Measurements from ENCODE around the gene SPOCK2. TPM values are rescaled to one million over a fixed set of nuclear protein-coding genes. Genes with fewer than 3 reads are reported as not detected.
A peak's percentile ranks its signal among the peaks of the same experiment; 100 is the strongest.
"Not testable (repeated sequence)": the region's sequence is repeated elsewhere in the genome, so short reads cannot be mapped to it uniquely, and the experiment has no call there.

The SPOCK2 gene
- 8.3 TPM for total RNA-seq

GRCh38 chr10:72087969-72088888, at the start of gene SPOCK2:
Gene SPOCK2 (minus strand): TSS chr10:72088551. CDS start chr10:72088328, 223 bp downstream.
- peak; percentile 38 for DNase-seq

DNA sequence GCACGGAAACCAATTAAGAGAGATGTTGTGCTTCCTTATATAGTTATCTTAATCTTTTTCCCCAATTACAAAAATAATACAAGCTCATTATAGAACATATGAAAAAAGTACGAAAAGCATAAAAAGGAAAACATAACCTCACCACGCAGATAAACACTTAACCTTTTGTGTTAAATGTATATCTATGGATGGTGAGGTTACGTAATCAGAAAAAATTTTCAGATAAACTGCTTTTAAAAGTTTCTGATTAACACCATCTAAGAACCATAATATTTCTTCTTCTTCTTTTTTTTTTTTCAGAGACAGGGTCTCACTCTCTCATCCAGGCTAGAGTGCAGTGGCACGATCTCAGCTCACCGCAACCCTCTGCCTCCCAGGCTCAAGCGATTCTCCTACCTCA, 49.2 kb upstream of the SPOCK2 start:
- DNase-seq = no peak

DNA sequence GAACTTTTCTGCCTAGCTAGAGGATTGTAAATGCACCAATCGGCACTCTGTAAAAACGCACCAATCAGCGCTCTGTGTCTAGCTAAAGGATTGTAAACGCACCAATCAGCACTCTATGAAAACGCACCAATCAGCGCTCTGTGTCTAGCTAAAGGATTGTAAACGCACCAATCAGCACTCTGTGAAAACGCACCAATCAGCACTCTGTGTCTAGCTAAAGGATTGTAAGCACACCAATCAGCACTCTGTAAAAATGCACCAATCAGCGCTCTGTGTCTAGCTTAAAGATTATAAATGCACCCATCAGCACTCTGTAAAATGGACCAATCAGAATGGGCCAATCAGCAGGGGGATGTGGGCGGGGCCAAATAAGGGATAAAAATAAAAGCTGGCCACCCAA, 47.9 kb upstream of the SPOCK2 start:
- DNase-seq = not testable (repeated sequence)

DNA sequence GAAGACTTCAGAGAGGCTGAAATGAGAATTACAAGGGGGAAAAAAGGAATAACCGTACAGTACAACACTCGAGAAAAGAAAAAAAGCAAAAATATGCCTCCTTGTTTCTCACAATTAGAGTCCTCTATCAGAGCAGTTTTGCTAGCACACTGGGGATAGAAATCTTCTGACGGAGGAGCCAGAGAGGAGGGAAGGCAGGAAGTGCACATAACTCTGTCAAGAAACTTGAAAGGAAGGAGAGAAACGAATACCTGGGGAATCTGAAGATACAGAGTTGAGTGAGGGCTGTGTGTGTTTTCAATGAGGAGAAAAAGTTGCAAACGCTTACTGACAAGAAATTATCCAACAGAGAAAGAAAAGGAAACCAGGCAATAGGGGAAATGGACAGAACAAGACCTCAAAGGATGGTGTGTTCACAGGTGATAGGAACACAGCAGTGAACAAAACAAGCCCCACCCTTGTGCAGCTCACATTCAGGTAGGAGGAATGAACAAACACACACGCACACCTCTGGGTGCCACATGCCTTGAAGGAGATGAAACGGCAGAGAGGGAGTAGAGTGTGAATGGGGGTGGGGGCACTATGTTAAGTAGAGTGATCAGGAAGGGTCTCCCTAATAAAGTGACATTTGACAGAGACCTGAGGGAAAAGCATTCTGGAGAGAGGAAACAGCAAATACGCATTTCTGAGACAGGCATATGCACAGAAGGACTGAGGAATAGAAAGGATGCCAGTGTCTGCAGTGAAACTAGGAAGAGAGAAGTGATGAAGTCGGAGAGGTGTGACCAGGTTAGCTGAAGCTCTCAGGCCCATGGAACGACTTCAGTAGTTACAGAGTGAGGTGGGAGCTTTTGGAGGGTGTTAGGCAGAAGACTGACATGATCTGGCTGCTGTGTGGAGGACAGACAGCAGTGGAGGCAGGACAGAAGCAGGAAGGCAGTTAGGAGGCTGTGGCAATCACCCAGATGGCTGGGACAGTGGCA, 46.7 kb upstream of the SPOCK2 start:
- no peak for DNase-seq

- DNase-seq = no peak
These were observed 45.2 kb upstream of the SPOCK2 start for GRCh38 chr10:72133517-72133916.

GRCh38 chr10:72132854-72133253, 44.5 kb upstream of the SPOCK2 start:
- no peak for DNase-seq

DNA sequence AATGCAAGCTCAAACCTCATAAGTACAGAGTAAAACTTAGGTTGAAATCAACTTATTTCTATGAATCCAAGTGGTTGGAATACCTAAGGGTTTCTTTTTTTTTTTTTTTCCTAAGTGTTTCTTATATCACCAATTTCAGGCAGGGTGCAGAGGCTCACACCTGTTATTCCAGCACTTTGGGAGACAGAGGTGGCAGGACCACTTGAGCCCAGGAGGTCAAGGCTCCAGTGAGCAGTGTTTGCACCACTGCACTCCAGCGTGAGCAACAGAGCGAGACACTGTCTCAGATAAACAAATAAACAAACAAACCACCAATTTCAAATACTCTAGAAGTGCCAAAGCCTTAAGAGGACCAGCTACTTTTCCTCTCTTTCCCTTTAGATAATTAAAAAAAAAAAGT, 39.2 kb upstream of the SPOCK2 start:
- no peak for DNase-seq

DNA sequence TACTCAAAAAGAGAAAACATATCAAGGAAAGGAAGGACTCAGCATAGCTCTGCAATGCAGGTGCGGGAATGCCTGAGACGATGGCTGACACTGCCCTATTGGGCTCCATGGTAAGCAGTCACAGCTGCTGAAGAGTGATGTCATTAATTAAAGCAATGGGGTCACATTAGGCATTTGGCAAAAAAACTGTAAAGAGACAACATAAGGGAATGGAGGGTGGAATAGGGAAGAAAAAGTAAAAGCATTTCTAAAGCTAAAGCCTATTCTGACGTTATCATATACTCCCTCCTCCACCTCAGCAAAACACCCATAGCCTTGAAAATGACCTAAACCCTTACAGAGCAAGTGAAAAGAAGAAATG, 38.5 kb upstream of the SPOCK2 start:
- DNase-seq = no peak

GRCh38 chr10:72126184-72126871, 38.0 kb upstream of the SPOCK2 start:
- DNase-seq = no peak

- DNase-seq = peak; percentile 69
These were observed 36.6 kb upstream of the SPOCK2 start for GRCh38 chr10:72124989-72125388.

DNA sequence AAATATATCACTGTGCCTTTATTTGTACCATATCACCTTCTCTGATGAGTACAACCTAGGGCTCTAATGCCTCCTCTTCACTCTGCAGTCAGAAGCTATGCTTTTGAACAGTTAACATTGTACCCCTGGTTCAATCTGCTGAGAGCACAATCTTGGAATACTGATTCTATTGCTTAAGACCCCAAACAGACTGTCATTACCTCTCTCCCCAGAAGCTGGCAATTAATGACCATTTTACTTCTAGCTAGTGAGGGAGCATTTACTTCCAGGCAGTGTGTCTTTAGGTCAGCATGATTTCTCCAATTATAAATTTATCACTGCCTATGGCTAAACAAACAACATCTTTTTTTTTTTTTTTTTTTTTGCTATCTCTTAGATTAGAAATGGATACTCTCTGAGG, 36.0 kb upstream of the SPOCK2 start:
- no peak for DNase-seq

- no peak for DNase-seq
These were observed 35.3 kb upstream of the SPOCK2 start for GRCh38 chr10:72123616-72124015.

DNA sequence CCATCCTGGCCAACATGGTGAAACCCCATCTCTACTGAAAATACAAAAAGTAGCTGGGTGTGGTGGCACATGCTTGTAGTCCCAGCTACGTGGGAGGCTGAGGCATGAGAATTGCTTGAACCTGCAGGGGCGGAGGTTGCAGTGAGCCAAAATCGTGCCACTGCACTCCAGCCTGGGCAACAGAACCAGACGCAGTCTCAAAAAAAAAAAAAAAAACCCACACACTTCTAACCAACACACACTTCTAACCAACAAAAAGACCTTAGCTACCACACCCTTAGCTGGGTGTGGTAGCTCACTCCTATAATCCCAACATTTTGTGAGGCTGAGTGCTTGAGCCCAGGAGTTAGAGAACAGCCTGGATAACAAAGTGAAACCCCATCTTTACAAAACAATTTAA, 33.9 kb upstream of the SPOCK2 start:
- no peak for DNase-seq

DNA sequence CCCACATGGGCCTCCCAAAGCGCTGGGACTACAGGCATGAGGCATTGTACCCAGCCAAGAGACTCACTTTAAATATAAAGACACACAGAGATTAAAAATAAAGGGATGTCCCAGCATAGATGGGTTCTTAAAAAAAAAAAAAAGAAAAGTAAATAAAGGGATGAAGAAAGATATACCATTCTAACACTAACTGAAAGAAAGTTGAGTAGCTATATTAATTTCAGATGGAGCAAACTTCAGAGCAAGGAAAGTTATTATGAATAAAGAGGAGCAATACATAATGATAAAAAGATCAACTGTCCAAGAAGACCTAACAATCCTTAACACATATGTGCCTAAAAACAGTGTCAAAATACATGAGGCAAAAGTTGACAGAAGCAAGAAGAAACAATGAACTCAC, 33.0 kb upstream of the SPOCK2 start:
- no peak for DNase-seq

DNA sequence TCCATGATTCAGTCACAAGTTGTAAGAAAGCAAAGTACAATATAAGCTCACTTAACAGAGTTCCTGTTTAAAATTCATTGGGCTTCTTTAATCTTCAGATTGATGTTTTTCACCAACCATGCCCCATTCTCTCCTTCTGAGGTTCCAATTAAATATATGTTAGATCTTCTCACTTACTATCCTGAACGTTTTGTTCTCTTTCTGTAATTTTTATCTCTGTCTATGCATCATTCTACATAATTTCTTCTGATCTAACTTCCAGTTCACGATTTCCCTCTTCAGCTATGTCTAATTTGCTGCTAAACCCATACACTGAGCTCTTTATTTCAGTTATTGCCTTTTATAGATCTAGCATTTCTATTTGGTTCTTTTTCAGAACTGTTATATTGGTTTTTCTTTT, 28.0 kb upstream of the SPOCK2 start:
- DNase-seq = no peak

DNA sequence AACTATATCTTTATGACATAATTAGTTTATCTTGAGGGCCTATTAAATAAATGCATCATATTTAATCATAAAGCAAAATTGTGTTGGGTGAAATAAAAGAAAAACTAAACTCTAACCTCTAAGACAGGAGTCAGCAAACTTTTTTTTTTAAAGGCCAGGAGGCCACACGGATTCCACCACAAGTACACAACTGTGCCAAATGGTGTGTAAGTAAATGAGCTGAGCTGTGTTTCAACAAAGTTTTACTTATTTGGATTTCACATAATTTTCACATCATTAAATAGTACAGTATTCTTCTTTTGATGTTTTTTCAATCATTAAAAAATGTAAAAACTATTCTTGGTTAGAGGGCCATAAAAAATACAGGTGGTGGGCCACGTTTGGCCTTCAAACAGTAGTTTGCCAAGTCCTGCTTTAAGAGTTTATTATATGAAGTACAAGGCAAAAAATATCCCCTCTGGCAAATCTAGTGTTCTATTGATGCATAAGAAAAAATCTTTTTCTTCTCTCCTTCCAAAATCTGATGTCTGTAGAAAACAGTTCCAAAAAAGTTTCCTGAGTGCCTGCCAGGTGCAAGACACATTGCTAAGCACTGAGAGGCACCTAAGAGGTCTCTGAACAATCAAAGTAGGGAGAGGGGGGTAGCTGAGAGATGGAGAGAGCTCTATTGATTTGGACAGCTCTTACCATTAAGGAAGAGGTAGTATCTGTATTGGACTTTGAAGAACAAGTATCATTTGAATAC, 26.5 kb upstream of the SPOCK2 start:
- DNase-seq = peak; percentile 66

DNA sequence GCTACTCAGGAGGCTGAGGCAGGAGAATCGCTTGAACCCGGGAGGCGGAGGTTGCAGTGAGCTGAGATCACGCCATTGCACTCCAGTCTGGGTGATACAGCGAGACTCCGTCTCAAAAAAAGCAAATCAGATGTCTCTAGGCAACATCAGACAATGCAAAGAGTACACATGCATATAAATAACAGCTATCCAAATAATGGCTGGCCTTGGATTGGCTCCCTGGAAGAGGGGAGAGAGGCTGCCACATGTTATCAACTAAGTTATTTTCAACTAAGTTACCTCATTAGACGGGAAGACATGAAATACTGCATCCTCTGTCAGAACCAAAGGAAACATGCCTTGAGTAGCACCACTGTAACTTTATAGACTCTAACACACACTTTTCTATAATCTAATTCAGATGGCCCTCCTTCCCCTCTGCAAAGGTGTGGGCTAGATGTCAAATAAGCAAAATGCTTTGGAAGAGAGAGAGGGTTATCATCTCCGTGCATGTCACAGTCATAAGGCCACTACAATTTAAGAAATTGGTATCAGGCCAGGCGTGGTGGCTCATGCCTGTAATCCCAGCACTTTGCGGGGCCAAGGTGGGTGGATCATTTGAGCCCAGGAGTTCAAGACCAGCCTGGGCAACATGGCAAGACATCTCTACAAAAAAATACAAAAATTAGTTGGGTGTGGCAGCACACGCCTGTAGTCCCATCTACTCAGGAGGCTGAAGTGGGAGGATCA, 22.5 kb upstream of the SPOCK2 start:
- DNase-seq = no peak

GRCh38 chr10:72109636-72110157, 21.3 kb upstream of the SPOCK2 start:
- DNase-seq = no peak

DNA sequence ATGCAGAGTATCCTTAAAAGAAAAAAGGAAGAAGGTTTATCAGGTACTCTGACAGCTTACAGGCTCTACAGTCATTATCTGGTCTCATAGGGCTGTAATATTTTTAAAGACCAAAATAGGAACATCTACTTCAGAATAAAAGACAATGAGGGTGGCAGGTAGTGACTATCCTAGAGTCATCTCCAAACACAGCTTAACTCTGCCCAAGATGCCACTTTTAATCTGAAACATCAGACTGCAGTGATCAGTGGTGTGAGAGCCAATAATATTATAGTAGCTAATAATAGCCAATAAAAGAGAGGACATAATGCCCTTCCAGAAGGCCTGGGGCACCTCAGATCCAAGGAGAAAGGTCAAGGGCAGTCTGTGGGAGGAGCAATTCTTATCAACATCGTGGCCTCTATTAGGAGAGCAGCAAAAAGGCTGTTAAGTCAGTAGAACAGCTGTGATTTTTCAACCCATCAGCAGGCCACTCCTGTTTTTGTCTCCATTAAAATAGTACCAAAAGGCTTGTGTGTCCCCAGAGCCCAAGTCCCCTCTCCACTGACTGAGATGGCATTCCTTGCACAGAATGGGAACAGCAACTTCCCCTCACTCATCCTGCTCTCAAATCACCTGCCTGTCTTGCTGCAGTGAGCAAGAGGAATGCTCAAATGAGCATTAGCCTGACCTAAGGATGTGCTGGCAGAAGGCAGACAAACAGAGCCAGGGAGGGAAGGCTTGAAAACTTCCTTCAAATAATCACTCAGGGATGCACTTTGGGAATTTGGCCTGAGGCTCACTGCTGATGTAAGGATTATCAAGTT, 20.7 kb upstream of the SPOCK2 start:
- no peak for DNase-seq

- not testable (repeated sequence) for DNase-seq
These were observed 19.6 kb upstream of the SPOCK2 start for GRCh38 chr10:72108004-72108370.

Data from tongue (tissue), 2 donors.